Nephron progenitor cell (in vitro differentiated cells): Measurements from ENCODE around the gene KRTAP27-1.

ENCODE experiments used
- DNase-seq: peaks from one replicate; pipeline ENCODE4 v3.0.0; 2021
- H3K27ac Mint-ChIP-seq: 2 replicates; pipeline ENCODE4 v1.8.0; 2021; ENCODE audit warnings: mild to moderate bottlenecking, moderate library complexity, mixed read lengths
- H3K27me3 Mint-ChIP-seq: 2 replicates; pipeline ENCODE4 v1.8.0; 2021; ENCODE audit warnings: mild to moderate bottlenecking, low read depth, mixed read lengths; ENCODE audit not compliant: poor library complexity
- H3K36me3 Mint-ChIP-seq: 2 replicates; pipeline ENCODE4 v1.8.0; 2021; ENCODE audit warnings: low read depth, mixed read lengths
- H3K4me1 Mint-ChIP-seq: 2 replicates; pipeline ENCODE4 v1.8.0; 2021; ENCODE audit warnings: mixed read lengths
- H3K4me3 Mint-ChIP-seq: 2 replicates; pipeline ENCODE4 v1.8.0; 2021; ENCODE audit warnings: mild to moderate bottlenecking, moderate library complexity, mixed read lengths
- H3K9me3 Mint-ChIP-seq: 2 replicates; pipeline ENCODE4 v1.8.0; 2021; ENCODE audit warnings: mild to moderate bottlenecking, moderate library complexity, mixed read lengths
- CTCF ChIP-seq: fragments of 200-600 bp; sonication (generic); IDR thresholded peaks from 2 replicates; pipeline ENCODE4 v1.5.0; 2021; ENCODE audit warnings: antibody characterized with exemption

Gene KRTAP27-1

GRCh38 chr21:30337276-30337744, at the start of gene KRTAP27-1:
Gene KRTAP27-1, minus strand, starts transcription at chr21:30337694. Its CDS starts 26 bp downstream, at chr21:30337668.
- no peak within 1 kb of the TSS for H3K27ac Mint-ChIP-seq
- H3K4me3 Mint-ChIP-seq = no peak within 1 kb of the TSS
- H3K36me3 Mint-ChIP-seq = no peaks in the 10 kb centered on the region
- no peak for TF ChIP-seq CTCF
- H3K27me3 Mint-ChIP-seq = peaks cover 3% of the 10 kb centered on the region
- peaks cover 5% of the 10 kb centered on the region for H3K4me1 Mint-ChIP-seq
- no peak for DNase-seq
- H3K9me3 Mint-ChIP-seq = no peaks in the 10 kb centered on the region

GRCh38 chr21:30382201-30382600, 44.7 kb upstream of the KRTAP27-1 start:
- H3K9me3 Mint-ChIP-seq = peaks cover 5% of the 10 kb centered on the region
- no peak for TF ChIP-seq CTCF
- no peaks in the 10 kb centered on the region for H3K4me1 Mint-ChIP-seq
- DNase-seq = no peak
- no peak overlapping the region for H3K4me3 Mint-ChIP-seq
- peaks cover 6% of the 10 kb centered on the region for H3K27me3 Mint-ChIP-seq
- H3K27ac Mint-ChIP-seq = no peak overlapping the region
- H3K36me3 Mint-ChIP-seq = no peaks in the 10 kb centered on the region

GRCh38 chr21:30372139-30372770, 34.8 kb upstream of the KRTAP27-1 start, which contains the start of gene KRTAP13-2:
Gene KRTAP13-2, minus strand, starts transcription at chr21:30372271. Its CDS starts 58 bp downstream, at chr21:30372213.
- peaks cover 13% of the 10 kb centered on the region for H3K9me3 Mint-ChIP-seq
- DNase-seq = no peak
- H3K4me3 Mint-ChIP-seq = no peak within 1 kb of the TSS
- no peak within 1 kb of the TSS for H3K27ac Mint-ChIP-seq
- H3K4me1 Mint-ChIP-seq = no peaks in the 10 kb centered on the region
- H3K27me3 Mint-ChIP-seq = peaks cover 12% of the 10 kb centered on the region
- no peaks in the 10 kb centered on the region for H3K36me3 Mint-ChIP-seq
- TF ChIP-seq CTCF = no peak

- no peaks in the 10 kb centered on the region for H3K4me1 Mint-ChIP-seq
- no peak for DNase-seq
- H3K36me3 Mint-ChIP-seq = no peaks in the 10 kb centered on the region
- peaks cover 5% of the 10 kb centered on the region for H3K27me3 Mint-ChIP-seq
- TF ChIP-seq CTCF = no peak
- no peak overlapping the region for H3K27ac Mint-ChIP-seq
- peaks cover 8% of the 10 kb centered on the region for H3K9me3 Mint-ChIP-seq
- no peak overlapping the region for H3K4me3 Mint-ChIP-seq
Measured at GRCh38 chr21:30355906-30356305, 18.4 kb upstream of the KRTAP27-1 start.

- Mint-ChIP-seq H3K27me3 (peaks cover 5% of the 10 kb centered on the region), H3K4me1 (peaks cover 14% of the 10 kb centered on the region), H3K9me3 (peaks cover 8% of the 10 kb centered on the region), H3K4me3 (no peak overlapping the region), H3K27ac (no peak overlapping the region), H3K36me3 (no peaks in the 10 kb centered on the region)
- DNase-seq = no peak
- TF ChIP-seq CTCF = no peak
Measured at GRCh38 chr21:30354308-30355005, 17.0 kb upstream of the KRTAP27-1 start.
